ENCODE data around the gene OPHN1.

Gene OPHN1

DNA sequence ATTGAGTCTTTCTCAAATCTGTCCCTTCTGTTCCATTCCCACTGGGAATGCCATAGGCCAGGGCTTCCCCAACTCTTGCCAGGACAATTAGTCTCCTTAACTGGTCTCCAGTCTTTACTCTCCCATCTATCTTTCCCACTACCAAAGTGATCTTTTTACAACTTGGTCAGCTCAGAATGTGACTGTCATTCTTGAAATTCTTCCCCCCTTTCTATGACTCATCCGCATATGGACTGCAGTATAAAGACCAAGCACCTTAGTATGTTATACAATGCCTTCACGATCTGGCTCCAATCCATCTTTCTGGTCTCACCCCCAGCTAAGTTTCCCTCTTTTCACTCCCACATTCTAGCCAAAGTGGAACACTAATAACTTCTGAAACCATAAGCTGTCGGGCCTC is 383.8 kb downstream of the OPHN1 start:
- DNase-seq: no peak

DNA sequence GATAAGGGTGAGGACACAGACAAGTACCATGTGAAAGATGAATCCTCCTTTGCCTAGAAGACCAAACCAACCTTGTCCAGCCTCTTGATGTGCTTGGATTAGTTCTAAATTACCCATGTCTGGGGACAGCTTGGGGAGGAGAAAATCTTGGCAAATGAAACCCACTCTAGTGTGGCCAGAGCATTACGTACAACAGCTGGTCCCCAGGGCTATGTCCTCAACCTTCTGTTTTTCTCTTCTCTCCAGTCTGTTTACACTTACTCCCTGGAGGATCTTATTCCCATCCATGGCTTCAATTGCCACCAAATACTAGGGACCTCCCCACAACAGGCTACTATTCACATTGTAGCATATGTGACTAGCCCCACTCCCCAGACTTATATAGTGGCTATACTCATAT is 384.5 kb downstream of the OPHN1 start:
- DNase-seq: no peak

DNA sequence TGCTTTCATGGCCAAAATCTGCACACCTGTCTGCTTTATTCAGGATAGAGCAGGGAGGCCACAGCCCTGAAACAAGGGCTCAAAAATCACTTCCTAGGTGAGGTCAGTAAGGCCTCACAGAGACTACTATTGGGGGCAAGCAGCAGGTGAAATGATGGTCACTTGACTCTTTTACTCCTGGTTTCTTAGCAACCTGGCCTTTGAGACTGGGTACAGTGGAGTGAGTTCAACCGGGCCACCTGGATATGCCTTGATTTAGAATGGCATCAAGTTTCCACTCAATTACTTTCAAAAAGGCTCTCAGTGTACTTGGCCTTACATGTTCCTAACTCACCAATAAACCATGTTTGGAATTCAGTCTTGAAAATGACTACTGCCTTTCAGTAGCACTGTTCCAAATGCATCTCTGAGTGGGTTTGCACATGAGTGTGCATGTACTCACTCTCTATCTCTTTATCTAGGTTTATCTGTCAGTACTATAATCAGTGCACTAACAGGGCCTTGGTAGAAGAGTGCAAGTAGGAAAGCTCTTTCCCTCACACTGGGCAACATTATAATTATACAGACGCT is 388.2 kb downstream of the OPHN1 start:
- no peak for DNase-seq

DNA sequence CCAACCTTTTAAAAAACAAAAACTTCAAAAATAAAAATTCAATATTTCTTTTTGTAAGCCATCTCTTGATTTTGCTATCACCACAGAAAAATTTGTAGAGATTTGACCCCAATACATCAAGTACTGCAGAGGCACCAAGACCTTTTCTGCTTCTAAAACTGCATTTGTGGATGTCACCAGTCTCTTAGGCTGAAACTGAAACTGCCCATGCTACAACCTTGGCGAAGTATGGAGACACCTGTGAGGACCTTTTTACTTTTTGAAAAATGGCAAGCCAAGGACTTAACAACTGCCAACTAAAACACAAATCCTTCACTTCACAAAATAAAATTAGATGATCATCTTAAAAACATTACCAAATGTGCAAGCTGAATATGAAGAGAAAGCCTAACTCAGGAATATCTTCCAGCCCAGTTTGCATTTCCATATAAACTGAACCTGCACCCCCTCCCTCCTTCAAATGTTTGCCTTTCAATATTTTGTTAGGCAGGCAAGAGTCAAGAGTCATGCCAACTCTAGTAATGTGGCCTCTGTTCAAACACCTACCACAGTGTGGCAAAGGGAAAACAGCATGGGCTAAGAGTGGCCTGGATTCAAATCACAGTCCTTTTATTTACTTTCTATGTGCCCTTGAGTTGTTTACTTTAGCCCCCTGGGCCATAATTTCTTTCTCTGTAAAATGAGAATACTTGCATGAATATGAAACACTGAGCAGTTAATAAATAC is 389.4 kb downstream of the OPHN1 start:
- DNase-seq: no peak

DNA sequence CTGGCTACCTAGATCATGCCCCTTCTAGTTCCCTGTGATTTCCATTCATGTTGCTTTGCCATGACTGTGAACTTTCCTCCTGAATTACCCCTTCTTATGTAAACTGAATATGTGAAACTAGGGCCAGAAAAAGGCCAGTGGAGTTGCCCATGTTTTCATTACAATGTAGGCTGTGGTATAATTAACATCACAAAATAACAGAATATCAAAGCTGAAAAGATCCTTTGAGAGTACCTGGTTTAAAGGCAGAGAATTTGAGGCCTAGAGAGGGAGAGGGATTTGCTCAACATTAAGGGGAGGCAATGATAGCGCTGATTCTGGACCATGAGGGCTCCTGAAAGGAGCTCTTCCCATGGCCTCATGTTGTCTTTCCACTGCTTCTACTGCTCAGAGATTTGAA is 392.2 kb downstream of the OPHN1 start:
- no peak for DNase-seq

DNA sequence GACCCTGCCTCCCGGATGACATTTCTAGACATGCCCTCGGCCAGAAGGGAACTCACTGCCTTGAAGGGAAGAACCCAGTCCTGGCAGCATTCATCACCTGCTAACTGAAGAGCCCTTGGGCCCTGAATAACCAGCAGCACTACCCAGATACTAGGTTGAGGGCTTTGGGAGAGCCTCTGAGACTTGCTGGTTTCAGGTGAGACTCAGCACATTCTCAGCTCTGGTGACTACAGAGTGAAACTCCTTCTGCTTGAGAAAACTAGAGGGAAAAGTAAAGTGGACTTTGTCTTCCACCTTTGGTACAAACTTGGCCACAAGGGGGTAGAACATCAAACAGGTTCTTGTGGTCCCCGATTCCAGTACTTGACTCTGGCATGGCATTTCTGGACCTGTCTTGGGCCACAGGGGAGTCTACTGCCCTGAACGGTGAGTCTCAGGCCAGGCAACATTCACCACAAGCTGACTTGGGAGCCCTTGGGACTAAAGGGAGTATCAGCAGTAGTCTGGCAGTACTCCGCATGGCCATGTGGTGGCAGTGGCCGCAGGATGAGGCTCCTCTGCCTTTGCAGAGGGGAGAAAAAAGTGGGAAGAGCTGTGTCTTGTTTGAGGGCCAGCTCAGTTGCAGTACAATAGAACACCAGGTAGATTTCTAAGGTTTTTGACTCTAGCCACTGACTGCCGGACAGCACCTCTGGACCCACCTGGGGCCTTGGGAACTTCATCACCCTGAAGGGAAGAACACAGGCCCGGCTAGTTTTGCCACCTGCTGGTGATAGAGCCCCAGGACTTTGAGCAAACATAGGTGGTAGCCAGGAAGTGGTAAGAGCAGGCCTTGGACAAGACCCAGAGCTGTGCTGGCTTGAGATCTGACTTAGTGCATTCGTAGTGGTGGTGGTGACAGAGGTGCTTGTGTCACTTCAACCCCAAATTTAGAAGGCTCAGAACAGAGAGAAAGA is 414.8 kb downstream of the OPHN1 start:
- no peak for DNase-seq

DNA sequence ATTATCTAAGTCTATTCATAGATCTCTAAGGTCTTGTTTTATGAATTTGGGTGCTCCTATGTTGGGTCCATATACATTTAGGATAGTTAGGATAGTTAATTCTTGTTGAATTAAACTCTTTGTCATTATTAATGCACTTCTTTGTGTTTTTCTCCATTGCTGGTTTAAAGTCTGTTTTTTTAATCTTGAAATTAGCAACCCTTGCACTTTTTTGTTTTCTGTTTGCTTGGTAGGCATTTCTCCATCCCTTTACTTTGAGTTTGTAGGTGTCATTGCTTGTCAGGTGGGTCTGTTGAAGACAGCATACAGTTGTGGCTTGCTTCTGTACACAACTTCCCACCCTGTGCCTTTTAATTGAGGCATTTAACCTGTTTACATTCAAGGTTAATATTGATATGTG is 434.8 kb downstream of the OPHN1 start:
- no peak for DNase-seq

All from activated T-cell treated with anti-CD3 and anti-CD28 coated beads, Interleukin-2, amount 50 U/mL, for 1 hour (primary cell).